ENCODE measurements around the gene DHPS. TPM values are rescaled to one million over a fixed set of nuclear protein-coding genes. Genes with fewer than 3 reads are reported as not detected.
"Not testable (repeated sequence)": the region's sequence is repeated elsewhere in the genome, so short reads cannot be mapped to it uniquely, and the experiment has no call there.

Gene DHPS
- total RNA-seq, 1 donor from 2014 or later, result 160 TPM

DNA sequence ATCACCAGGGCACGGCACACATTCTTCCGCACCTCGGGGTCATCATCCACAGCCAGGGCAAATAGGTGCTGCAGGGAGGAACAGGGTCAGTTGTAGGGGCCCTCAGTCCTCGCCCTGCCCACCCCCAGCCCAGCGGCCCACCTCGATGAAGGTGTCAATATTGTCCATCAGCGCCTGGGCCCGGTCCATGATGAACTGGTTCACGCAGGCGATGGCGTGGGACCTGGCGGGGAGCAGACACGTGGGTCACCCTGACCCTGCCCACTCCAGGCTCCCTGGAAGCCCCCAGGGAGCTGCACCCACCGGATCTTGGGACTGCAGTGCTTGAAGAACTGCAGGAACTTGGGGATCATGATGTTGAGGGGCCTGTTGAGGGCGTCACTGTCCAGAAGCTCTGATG, 33.4 kb upstream of the DHPS start:
- POLR2A ChIA-PET, result interaction anchor here (0.6 kb wide), 1 partner anchor 22 kb away, joined by 3 read pairs; no protein-coding TSS in a partner anchor
- intact Hi-C loops (cut with micrococcal nuclease), result no loop called here

DNA sequence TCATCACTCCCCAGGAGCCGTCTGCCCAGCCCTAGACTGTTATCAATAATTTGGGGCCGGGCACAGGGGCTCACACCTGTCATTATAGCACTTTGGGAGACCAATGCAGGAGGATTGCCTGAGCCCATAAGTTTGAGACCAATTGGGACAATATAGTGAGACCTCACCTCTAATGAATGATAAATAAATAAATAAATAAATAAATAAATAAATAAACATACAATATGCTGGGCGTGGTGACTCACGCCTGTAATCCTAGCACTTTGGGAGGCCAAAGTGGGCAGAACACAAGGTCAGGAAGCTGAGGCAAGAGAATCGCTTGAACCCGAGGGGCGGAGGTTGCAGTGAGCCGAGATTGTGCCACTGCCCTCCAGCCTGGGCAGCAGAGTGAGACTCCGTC, 31.6 kb upstream of the DHPS start:
- ATAC-seq (ENCODE audit: low read depth); intact Hi-C loops (cut with micrococcal nuclease); DNase-seq; H3K9me3 Mint-ChIP-seq; H3K27ac Mint-ChIP-seq; H3K4me1 Mint-ChIP-seq; H3K27me3 Mint-ChIP-seq; CTCF ChIA-PET; H3K4me3 Mint-ChIP-seq: not testable (repeated sequence)
- peaks cover 66% of the 10 kb centered on the region for H3K36me3 Mint-ChIP-seq (ENCODE audit: low read depth)
- POLR2A ChIA-PET, result interaction anchor here (0.7 kb wide), 1 partner anchor 24 kb away, joined by 3 read pairs; the partner anchor contains the start of gene GET3

More for the DNA sequence above, 33.4 kb upstream of the DHPS start:
- H3K27ac Mint-ChIP-seq, result no peak overlapping the region
- H3K27me3 Mint-ChIP-seq, result no peaks in the 10 kb centered on the region
- H3K36me3 Mint-ChIP-seq (ENCODE audit: low read depth), result peaks cover 65% of the 10 kb centered on the region
- H3K9me3 Mint-ChIP-seq, result no peaks in the 10 kb centered on the region
- DNase-seq, result no peak
- no peak overlapping the region for H3K4me3 Mint-ChIP-seq
- TF ChIP-seq, protein P1, sequence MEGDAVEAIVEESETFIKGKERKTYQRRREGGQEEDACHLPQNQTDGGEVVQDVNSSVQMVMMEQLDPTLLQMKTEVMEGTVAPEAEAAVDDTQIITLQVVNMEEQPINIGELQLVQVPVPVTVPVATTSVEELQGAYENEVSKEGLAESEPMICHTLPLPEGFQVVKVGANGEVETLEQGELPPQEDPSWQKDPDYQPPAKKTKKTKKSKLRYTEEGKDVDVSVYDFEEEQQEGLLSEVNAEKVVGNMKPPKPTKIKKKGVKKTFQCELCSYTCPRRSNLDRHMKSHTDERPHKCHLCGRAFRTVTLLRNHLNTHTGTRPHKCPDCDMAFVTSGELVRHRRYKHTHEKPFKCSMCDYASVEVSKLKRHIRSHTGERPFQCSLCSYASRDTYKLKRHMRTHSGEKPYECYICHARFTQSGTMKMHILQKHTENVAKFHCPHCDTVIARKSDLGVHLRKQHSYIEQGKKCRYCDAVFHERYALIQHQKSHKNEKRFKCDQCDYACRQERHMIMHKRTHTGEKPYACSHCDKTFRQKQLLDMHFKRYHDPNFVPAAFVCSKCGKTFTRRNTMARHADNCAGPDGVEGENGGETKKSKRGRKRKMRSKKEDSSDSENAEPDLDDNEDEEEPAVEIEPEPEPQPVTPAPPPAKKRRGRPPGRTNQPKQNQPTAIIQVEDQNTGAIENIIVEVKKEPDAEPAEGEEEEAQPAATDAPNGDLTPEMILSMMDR (IDR thresholded peaks at IDR 0.05), result no peak
- H3K4me1 Mint-ChIP-seq, result peaks cover 12% of the 10 kb centered on the region
- ATAC-seq (ENCODE audit: low read depth), result no peak
- CTCF ChIA-PET, result interaction anchor here (3.3 kb wide), 1 partner anchor 42 kb away, joined by 14 read pairs; no protein-coding TSS in a partner anchor

DNA sequence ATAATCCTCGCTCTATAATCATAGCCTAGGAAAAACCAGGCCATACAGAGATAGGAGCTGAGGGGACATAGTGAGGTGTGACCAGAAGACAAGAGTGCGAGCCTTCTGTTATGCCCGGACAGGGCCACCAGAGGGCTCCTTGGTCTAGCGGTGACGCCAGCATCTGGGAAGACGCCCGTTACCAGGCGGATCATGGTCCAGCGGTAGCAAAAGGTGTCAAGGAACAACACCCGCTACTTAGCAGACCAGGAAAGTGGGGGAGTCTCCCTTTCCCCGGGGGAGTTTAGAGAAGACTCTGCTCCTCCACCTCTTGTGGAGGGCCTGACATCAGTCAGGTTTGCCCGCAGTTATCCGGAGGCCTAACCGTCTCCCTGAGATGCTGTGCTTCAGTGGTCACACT, 30.4 kb upstream of the DHPS start:
- POLR2A ChIA-PET, result interaction anchor here (0.7 kb wide), 1 partner anchor 216 kb away, joined by 6 read pairs; no protein-coding TSS in a partner anchor
- H3K4me3 Mint-ChIP-seq; DNase-seq; CTCF ChIA-PET; ATAC-seq (ENCODE audit: low read depth); H3K9me3 Mint-ChIP-seq; H3K27ac Mint-ChIP-seq; H3K27me3 Mint-ChIP-seq; intact Hi-C loops (cut with micrococcal nuclease); H3K4me1 Mint-ChIP-seq: not testable (repeated sequence)
- H3K36me3 Mint-ChIP-seq (ENCODE audit: low read depth), result peaks cover 68% of the 10 kb centered on the region

DNA sequence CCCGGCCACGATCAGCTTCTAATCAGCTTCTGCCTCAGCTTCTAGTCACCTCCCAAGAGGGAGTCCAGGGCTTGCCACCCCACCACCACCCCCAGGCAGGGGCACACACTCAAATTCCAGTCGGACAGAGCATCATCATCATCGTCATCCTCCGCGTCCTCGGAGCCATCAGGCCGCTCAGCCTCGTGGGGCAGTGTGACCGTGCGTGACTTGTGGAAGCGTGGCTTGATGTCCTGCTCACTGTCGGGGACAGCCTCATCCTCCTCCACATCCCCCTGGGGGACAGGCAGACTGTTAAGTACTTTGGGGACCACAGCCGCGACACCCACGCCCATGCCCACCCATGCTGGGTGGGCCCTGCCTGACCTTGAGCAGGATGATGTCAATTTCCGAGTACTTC, 29.5 kb upstream of the DHPS start:
- ChIA-PET CTCF (no interaction called here), POLR2A (interaction anchor here (1.5 kb wide), 1 partner anchor 12 kb away, joined by 5 read pairs; the partner anchor contains the start of gene TNPO2)
- no peaks in the 10 kb centered on the region for H3K4me1 Mint-ChIP-seq
- no peak overlapping the region for H3K27ac Mint-ChIP-seq
- H3K9me3 Mint-ChIP-seq, result no peaks in the 10 kb centered on the region
- peaks cover 71% of the 10 kb centered on the region for H3K36me3 Mint-ChIP-seq (ENCODE audit: low read depth)
- TF ChIP-seq, protein P1 (IDR thresholded peaks at IDR 0.05), result no peak
- no peak overlapping the region for H3K4me3 Mint-ChIP-seq
- no peak for ATAC-seq (ENCODE audit: low read depth)
- no peak for DNase-seq
- intact Hi-C loops (cut with micrococcal nuclease), result no loop called here
- H3K27me3 Mint-ChIP-seq, result no peaks in the 10 kb centered on the region

DNA sequence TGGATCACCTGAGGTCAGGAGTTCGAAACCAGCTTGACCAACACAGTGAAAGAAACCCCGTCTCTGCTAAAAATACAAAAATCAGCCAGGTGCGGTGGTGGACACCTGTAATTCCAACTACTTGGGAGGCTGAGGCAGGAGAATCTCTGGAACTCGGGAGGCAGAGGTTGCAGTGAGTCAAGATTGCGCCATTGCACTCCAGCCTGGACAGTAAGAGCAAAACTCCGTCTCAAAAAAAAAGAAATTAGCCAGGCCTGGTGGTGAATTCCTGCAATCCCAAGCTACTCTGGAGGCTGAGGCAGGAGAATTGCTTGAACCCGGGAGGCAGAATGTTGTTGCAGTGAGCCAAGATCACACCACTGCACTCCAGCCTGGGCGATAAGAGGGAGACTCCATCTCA, 27.0 kb upstream of the DHPS start:
- POLR2A ChIA-PET, result no interaction called here
- H3K4me1 Mint-ChIP-seq, result no peaks in the 10 kb centered on the region

DNA sequence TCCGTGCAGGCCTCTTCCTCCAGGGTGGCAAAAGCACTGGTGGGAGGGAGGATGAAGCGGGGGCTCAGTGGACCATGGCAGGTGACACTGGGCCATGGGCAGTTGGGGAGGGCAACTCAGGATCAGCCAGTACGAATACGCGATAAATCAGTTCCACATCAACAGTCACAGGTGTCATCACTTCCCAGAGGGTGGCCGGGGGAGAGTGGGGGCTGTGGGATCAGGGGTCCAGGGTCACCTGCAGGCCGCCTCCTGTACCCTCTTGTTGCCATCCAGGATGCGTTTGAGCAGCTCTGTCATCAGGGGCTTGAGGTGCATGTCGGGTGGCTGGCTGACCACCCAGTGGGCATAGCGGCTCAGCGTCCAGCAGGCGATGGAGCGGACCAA, 24.6 kb upstream of the DHPS start:
- intact Hi-C loops (cut with micrococcal nuclease), result no loop called here
- Mint-ChIP-seq H3K36me3 (ENCODE audit: low read depth) (peaks cover 82% of the 10 kb centered on the region), H3K4me1 (no peaks in the 10 kb centered on the region), H3K27me3 (no peaks in the 10 kb centered on the region), H3K4me3 (no peak overlapping the region), H3K9me3 (no peaks in the 10 kb centered on the region), H3K27ac (no peak overlapping the region)
- ChIA-PET CTCF (no interaction called here), POLR2A (no interaction called here)
- TF ChIP-seq, protein P1 (IDR thresholded peaks at IDR 0.05), result no peak
- DNase-seq (no peak), ATAC-seq (ENCODE audit: low read depth) (no peak)

More for the DNA sequence above, 27.0 kb upstream of the DHPS start:
- Mint-ChIP-seq H3K4me3 (no peak overlapping the region), H3K36me3 (ENCODE audit: low read depth) (peaks cover 76% of the 10 kb centered on the region), H3K27me3 (no peaks in the 10 kb centered on the region), H3K9me3 (no peaks in the 10 kb centered on the region), H3K27ac (no peak overlapping the region)
- CTCF ChIA-PET, result no interaction called here
- TF ChIP-seq, protein P1 (IDR thresholded peaks at IDR 0.05), result no peak
- no peak for ATAC-seq (ENCODE audit: low read depth)
- intact Hi-C loops (cut with micrococcal nuclease), result no loop called here
- DNase-seq, result no peak
